Spleen (tissue), 11 donors: ENCODE measurements around the gene NAA25. TPM values are rescaled to one million over a fixed set of nuclear protein-coding genes. Genes with fewer than 3 reads are reported as not detected.

Experiments used
- DNase-seq: peaks from one replicate; pipeline ENCODE4 v3.0.0-alpha.2; 2020
- H3K27ac ChIP-seq, 8 donors: fragments of 200-600 bp; sonication (generic) in 7 of 8; 1 replicate in 4 of 8; 2 replicates in 4 of 8; pipeline versions ENCODE4 v1.5.0 to v1.8.0; 2016 to 2021; ENCODE audit warnings: inconsistent platforms in 4 of 8, mild to moderate bottlenecking in 4 of 8, moderate library complexity in 1 of 8
- H3K27me3 ChIP-seq, 7 donors: fragments of 200-600 bp; sonication (generic) in 6 of 7; replicated peaks in 1 of 7; 1 replicate in 4 of 7; 2 replicates in 3 of 7; pipeline versions ENCODE4 v1.5.0 to v1.8.0; 2016 to 2021; ENCODE audit warnings: inconsistent platforms in 3 of 7, mild to moderate bottlenecking in 1 of 7
- H3K36me3 ChIP-seq, 6 donors: fragments of 200-600 bp; sonication (generic) in 5 of 6; 1 replicate in 4 of 6; 2 replicates in 2 of 6; pipeline versions ENCODE4 v1.5.0 to v1.8.0; 2016 to 2021; ENCODE audit warnings: inconsistent platforms in 2 of 6
- H3K4me1 ChIP-seq, 6 donors: fragments of 200-600 bp; sonication (generic) in 5 of 6; 1 replicate in 3 of 6; 2 replicates in 3 of 6; pipeline versions ENCODE4 v1.5.0 to v1.8.0; 2016 to 2021; ENCODE audit warnings: inconsistent platforms in 3 of 6
- H3K4me3 ChIP-seq, 8 donors: fragments of 200-600 bp; sonication (generic) in 7 of 8; 1 replicate in 4 of 8; 2 replicates in 4 of 8; pipeline versions ENCODE4 v1.5.0 to v1.8.0; 2016 to 2021; ENCODE audit warnings: inconsistent platforms in 4 of 8, mild to moderate bottlenecking in 4 of 8, moderate library complexity in 2 of 8
- H3K9me3 ChIP-seq, 8 donors: fragments of 200-600 bp; sonication (generic) in 7 of 8; 1 replicate in 4 of 8; 2 replicates in 4 of 8; pipeline versions ENCODE4 v1.5.0 to v1.8.0; 2016 to 2021; ENCODE audit warnings: inconsistent platforms in 4 of 8
- POLR2A ChIP-seq, 3 donors: fragments of 450-650 bp; IDR thresholded peaks; one replicate each; pipeline ENCODE4 v1.5.1; 2017; ENCODE audit warnings: antibody characterized with exemption in 3 of 3, mild to moderate bottlenecking in 1 of 3
- POLR2AphosphoS5 ChIP-seq, 3 donors: sonication (generic); formaldehyde crosslinking; IDR thresholded peaks; one replicate each; pipeline ENCODE4 v1.5.1; 2017; ENCODE audit warnings: antibody characterized with exemption in 3 of 3
- WGBS, 5 donors: extraction: QIAGEN DNeasy Blood & Tissue Kit in 3 of 5; methylation state at CpG; one replicate each; pipeline versions ENCODE4 v1.1.5 to v1.1.7; 2013 to 2018; 5-methylcytosine and 5-hydroxymethylcytosine counted together
- intact Hi-C: fragments of 100-400 bp; cut with DNase I; formaldehyde crosslinking; loops from one replicate; pipeline ENCODE4 v1.15.0; 2023; ENCODE audit warnings: low total_unique reads
- polyA plus RNA-seq, 3 donors: library from polyadenylated mRNA; stranded (reverse); fragments of 200-250 nt; gene quantifications; one replicate each; pipeline ENCODE4 v1.2.1, GENCODE V29; 2013
- total RNA-seq, 7 donors: library from RNA; depleted of rRNA in 3 of 7; stranded (reverse); fragments of >200 nt in 3 of 7; fragmentation: NEBNext Ultra II Directional in 4 of 7; extraction: Animal tissue kit (Norgen Biotek cat#: 25700) in 4 of 7; gene quantifications; one replicate each; pipeline versions ENCODE4 v1.1.0 to v1.2.1, GENCODE V29; 2016 to 2021
- TF ChIP-seq, protein P1 (sequence below), 11 experiments: fragments of 200-600 bp in 7 of 11; fragments of 450-650 bp in 4 of 11; sonication (generic) in 4 of 11; IDR thresholded peaks in 8 of 11; conservative IDR thresholded peaks in 3 of 11; 1 replicate in 7 of 11; 2 replicates in 4 of 11; pipeline versions ENCODE4 v1.4.0 to v1.8.0; 2016 to 2021; ENCODE audit warnings: antibody characterized with exemption in 11 of 11, inconsistent platforms in 4 of 11, mild to moderate bottlenecking in 1 of 11
- donor health status: healthy with polysubstance abuse.
- donor health status: DM: no; HTN: no; CAD: no; lungs with moderate emphysema.
- donor health status: DM: no; HTN: no; CAD: no.
- donor health status: Bipolar disorder and iron deficiency.
- donor health status: healthy.
- donor health status: DM: no; HTN: no; CAD: no.
- donor health status: DM: yes; HTN: yes; CAD: no.

Gene NAA25
- total and polyA plus RNA-seq, 10 donors: 4.3 to 40.3 (median 27.1) TPM

DNA sequence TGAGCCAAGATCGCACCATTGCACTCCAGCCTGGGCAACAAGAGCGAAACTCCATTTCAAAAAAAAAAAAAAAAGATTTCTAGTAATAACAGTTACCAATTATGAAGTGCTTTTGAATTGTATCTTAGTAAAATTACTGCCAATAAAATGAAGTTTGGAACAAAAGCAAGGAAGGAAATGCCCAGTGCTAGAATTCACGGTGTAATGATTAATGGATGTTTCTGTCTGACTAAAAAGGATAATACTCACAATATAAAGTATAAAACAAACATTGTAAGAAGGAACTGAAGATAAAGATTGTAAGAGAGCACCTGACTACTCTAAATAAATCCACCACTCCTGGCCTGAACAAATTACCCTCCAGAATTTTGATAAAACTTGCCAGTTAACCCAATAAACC lies 99.7 kb downstream of the NAA25 start:
- H3K4me3 ChIP-seq: no peak overlapping the region
- 68 to 81% (median 69%) methylated on average over 3 of the region's 3 CpGs for WGBS, 5 donors
- TF ChIP-seq POLR2AphosphoS5 (IDR thresholded peaks at IDR 0.05) (no peak), POLR2A (IDR thresholded peaks at IDR 0.05) (no peak)
- TF ChIP-seq, protein P1, sequence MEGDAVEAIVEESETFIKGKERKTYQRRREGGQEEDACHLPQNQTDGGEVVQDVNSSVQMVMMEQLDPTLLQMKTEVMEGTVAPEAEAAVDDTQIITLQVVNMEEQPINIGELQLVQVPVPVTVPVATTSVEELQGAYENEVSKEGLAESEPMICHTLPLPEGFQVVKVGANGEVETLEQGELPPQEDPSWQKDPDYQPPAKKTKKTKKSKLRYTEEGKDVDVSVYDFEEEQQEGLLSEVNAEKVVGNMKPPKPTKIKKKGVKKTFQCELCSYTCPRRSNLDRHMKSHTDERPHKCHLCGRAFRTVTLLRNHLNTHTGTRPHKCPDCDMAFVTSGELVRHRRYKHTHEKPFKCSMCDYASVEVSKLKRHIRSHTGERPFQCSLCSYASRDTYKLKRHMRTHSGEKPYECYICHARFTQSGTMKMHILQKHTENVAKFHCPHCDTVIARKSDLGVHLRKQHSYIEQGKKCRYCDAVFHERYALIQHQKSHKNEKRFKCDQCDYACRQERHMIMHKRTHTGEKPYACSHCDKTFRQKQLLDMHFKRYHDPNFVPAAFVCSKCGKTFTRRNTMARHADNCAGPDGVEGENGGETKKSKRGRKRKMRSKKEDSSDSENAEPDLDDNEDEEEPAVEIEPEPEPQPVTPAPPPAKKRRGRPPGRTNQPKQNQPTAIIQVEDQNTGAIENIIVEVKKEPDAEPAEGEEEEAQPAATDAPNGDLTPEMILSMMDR (IDR thresholded peaks at IDR 0.05 in 8 of 11, conservative IDR thresholded peaks at IDR 0.05 in 3 of 11): no peak
- no peaks in the 10 kb centered on the region for H3K27me3 ChIP-seq
- H3K36me3 ChIP-seq: peaks cover 0 to 9% (median 0%) of the 10 kb centered on the region in 6 donors
- intact Hi-C loops: no loop called here
- no peak overlapping the region for H3K27ac ChIP-seq
- no peaks in the 10 kb centered on the region for H3K9me3 ChIP-seq
- DNase-seq: no peak
- H3K4me1 ChIP-seq: peaks cover 9 to 57% (median 20%) of the 10 kb centered on the region in 6 donors

- no peak overlapping the region for H3K27ac ChIP-seq
- no peak for DNase-seq
- peaks cover 9 to 61% (median 20%) of the 10 kb centered on the region in 6 donors for H3K4me1 ChIP-seq
- H3K36me3 ChIP-seq: peaks cover 0 to 9% (median 0%) of the 10 kb centered on the region in 6 donors
- no peak overlapping the region for H3K4me3 ChIP-seq
- H3K27me3 ChIP-seq: no peaks in the 10 kb centered on the region
- no peaks in the 10 kb centered on the region for H3K9me3 ChIP-seq
- intact Hi-C loops: no loop called here
- WGBS, 5 donors: 81 to 86% (median 85%) methylated on average over 9 of the region's 9 CpGs
- TF ChIP-seq, protein P1 (IDR thresholded peaks at IDR 0.05 in 8 of 11, conservative IDR thresholded peaks at IDR 0.05 in 3 of 11): no peak
- TF ChIP-seq POLR2A (IDR thresholded peaks at IDR 0.05) (no peak), POLR2AphosphoS5 (IDR thresholded peaks at IDR 0.05) (no peak)
Measured at GRCh38 chr12:112007945-112008344, 100.6 kb downstream of the NAA25 start.

GRCh38 chr12:112005419-112006395 lies 102.9 kb downstream of the NAA25 start:
- TF ChIP-seq, protein P1 (IDR thresholded peaks at IDR 0.05 in 8 of 11, conservative IDR thresholded peaks at IDR 0.05 in 3 of 11): no peak
- TF ChIP-seq POLR2A (IDR thresholded peaks at IDR 0.05) (no peak), POLR2AphosphoS5 (IDR thresholded peaks at IDR 0.05) (no peak)
- 83 to 95% (median 91%) methylated on average over 6 of the region's 6 CpGs for WGBS, 5 donors
- Histone ChIP-seq H3K27me3 (no peaks in the 10 kb centered on the region), H3K4me3 (no peak overlapping the region), H3K36me3 (peaks cover 0 to 8% (median 0%) of the 10 kb centered on the region in 6 donors), H3K4me1 (peaks cover 6 to 61% (median 24%) of the 10 kb centered on the region in 6 donors), H3K27ac (no peak overlapping the region), H3K9me3 (no peaks in the 10 kb centered on the region)
- no peak for DNase-seq
- intact Hi-C loops: no loop called here

- Histone ChIP-seq H3K4me1 (peaks cover 6 to 62% (median 24%) of the 10 kb centered on the region in 6 donors), H3K9me3 (no peaks in the 10 kb centered on the region), H3K27me3 (no peaks in the 10 kb centered on the region), H3K4me3 (no peak overlapping the region), H3K36me3 (no peaks in the 10 kb centered on the region), H3K27ac (no peak overlapping the region)
- intact Hi-C loops: no loop called here
- WGBS, 5 donors: 95 to 99% (median 97%) methylated on average over 3 of the region's 3 CpGs
- no peak for DNase-seq
- TF ChIP-seq POLR2A (IDR thresholded peaks at IDR 0.05) (no peak), POLR2AphosphoS5 (IDR thresholded peaks at IDR 0.05) (no peak)
- TF ChIP-seq, protein P1 (IDR thresholded peaks at IDR 0.05 in 8 of 11, conservative IDR thresholded peaks at IDR 0.05 in 3 of 11): no peak
Measured at GRCh38 chr12:112004041-112004440, 104.5 kb downstream of the NAA25 start.
